Pons (tissue), 1 donor: ENCODE results near the gene CCDC68.
"Not testable (repeated sequence)": the region's sequence is repeated elsewhere in the genome, so short reads cannot be mapped to it uniquely, and the experiment has no call there.

Source experiments
- DNase-seq: peaks from one replicate; pipeline ENCODE4 v3.0.0-alpha.2; 2016; ENCODE audit warnings: low spot score

CCDC68 gene

GRCh38 chr18:54958704-54959625 lies at the start of gene CCDC68:
CCDC68 (minus strand) TSS chr18:54959461; CDS start chr18:54942791, 16,670 bp downstream.
- DNase-seq, result no peak

DNA sequence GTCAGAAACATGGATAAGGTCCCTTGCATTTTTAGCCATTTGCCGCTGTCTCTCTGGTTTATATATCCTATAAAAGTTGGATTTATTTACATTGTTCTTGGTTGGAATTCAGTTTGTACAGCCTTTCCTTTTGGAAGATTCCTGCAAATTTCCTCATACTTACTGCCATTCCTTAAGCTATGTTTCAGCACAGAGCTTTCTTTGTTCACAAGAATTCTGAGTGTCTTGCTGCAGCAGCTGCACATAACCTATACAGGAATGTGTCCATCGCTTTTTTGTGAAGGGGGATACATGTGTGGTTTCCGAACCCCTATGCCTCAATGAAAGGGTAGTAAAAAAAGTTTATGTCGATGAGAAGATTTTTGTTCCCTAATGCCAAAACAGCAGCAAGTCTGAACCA lies 48.3 kb upstream of the CCDC68 start:
- no peak for DNase-seq

DNA sequence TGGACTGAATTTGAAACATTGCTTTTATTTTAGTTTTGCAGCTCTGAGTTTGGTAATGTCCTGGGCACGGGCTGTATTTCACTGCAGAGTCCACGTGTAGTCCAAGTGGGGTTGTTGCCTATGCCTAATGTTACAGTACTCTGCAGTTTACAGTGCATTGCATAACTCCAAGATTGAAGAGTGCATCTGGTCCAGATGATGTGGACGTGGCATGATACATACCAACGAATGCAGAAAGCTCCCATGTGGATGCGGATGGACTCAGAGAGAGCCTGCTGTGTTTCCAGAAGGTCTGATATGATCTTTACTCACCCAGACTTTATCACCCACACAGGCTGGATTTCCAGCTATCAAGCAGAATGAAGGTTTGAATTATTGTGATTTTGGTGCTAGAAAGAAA lies 44.4 kb upstream of the CCDC68 start:
- no peak for DNase-seq

- no peak for DNase-seq
These were observed 43.0 kb upstream of the CCDC68 start for GRCh38 chr18:55002261-55002660.

DNA sequence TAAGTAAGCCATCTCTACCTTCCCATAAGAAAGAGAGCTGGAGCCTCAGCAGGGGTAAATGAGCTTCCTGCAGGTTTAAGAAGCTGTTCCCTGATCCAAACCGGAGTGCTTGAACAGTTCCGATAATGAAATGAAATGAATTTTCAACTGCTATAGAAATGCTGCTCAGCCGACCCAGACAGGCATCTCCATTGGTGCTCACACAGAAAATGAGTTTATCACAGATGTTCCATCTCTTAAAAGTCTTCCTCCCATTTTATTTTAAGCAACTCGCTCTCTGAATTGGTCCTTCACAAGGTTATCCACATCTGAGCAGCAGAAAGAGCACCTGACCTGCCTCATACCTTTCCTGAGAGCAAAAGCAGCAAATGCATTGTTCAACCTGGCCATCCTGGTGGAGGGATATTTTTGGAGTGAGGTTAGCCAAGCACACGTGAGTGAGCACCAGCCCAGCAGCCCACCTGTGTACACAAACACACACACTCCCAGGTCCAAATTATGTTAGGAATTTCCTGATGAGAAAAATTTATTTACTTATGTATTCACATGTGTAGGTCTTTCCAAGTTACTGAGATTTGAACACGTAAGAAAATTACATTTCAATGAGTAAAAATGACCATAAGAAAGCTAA lies 42.2 kb upstream of the CCDC68 start:
- no peak for DNase-seq

GRCh38 chr18:55000529-55000928 lies 41.3 kb upstream of the CCDC68 start:
- no peak for DNase-seq

DNA sequence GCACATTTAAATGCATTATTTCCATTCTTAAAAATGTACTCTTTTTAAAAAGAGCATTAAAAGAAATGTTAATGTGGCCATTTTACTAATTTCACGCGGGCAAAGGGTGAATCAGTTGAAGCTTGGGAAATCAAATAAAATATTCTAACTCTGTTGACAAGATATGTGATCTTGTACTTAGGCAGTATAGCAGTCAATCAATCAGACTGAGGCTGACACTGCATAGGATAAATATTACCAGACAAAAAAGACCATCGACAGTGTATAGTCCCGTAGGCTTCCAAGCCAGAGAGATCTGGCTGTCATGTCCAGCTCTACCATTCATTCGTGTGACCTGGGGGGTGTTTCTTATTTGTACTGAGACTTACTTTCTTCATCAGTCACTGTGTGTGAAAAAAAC lies 39.8 kb upstream of the CCDC68 start:
- no peak for DNase-seq

DNA sequence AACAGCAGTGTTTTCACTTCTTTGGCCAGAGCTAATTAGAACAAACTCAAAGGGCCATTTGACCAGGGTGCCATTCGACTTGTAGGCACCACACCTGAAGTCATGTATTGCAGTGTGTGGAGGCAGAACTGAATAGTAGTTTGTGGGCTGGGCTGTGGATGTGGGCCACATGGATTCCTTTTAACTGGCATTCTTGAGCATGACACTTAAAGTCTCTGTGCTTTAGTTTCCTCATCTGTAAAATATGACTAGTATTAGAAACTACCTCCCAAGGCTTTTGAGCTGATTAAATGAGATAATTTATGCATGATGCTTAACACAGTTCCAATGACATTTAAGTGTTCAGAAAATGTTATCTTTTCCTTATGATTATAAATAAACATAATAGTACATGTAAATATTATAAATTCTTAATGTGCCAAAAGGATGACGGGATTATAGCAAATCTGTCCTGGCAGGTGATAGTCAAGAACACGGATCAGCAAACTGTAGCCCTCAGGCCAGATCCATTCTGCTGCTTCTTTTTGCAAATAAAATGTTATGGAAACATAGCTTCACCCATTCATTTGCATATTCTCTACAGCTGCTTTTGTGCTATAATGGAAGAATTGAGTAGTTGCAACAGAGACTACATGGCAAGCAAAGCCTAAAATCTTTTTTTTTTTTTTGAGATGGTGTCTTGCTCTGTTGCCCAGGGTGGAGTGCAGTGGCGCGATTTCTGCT lies 36.3 kb upstream of the CCDC68 start:
- no peak for DNase-seq

DNA sequence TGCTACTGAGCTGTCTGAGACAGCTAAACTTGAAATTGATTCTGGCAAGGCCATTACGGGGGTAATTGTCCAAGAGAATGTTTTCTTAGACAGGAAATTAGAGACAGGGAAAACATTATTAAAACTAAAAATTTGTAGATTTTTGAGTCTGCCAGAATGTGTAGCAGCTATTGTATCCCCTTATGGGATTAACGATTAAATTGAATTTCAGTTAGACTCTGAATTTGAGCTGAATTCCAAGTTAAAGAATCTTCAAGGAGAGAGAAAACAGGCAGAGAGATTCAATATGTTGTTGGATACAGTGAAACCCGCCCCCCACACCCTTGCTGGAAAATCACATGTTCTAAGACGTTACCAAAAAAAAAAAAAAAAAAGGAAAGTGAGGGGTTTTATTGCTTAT lies 32.7 kb upstream of the CCDC68 start:
- no peak for DNase-seq

GRCh38 chr18:54984908-54985307 lies 25.6 kb upstream of the CCDC68 start:
- no peak for DNase-seq

DNA sequence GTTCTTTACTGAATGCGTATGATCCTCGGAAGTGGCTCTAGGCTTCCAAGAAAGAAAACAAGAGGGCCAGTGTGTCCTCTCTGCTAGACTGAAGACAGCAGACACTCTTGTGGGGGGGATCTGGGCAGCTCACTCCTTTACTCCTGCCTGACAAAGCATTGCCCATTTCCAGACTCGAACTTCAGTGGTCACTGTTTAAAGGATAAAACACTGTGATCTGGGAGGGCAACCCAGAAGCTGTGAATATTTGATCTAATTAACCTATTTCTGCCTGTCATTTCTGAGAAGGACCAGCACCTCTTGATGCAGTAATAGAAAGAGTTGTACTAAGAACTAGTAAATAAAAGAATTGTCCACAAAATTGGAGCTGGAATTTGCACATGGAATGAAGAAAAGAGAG lies 24.5 kb upstream of the CCDC68 start:
- no peak for DNase-seq

DNA sequence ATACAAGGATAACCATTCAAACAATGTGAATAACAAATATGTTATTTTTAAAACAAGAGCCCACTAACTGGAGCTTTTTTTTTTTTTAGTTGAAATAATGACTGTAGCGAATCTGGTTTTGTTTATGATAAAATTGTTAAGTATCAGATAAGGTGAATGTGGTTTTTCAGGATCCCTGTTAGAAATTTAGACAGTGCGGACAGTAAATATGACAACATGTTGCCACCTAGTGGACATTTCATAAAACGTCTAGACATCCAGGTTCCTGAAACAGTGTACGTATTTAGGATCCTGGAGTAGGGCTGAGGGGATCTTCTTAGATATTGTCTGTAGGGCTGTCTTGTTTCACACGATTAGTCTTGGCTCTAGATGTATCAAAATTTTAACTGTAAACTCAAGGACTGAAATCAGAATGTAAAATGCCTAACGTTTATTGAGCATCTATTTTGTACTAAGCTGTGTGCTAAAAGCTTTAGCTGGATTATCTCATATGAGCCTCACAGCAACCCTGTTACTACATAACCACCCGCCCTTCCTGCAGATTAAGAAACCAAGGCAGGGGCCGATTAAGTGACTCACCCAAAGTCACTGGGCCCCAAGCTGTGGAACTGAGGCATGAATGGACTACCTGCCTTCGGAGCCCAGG lies 23.9 kb upstream of the CCDC68 start:
- DNase-seq, result peak; percentile 49

DNA sequence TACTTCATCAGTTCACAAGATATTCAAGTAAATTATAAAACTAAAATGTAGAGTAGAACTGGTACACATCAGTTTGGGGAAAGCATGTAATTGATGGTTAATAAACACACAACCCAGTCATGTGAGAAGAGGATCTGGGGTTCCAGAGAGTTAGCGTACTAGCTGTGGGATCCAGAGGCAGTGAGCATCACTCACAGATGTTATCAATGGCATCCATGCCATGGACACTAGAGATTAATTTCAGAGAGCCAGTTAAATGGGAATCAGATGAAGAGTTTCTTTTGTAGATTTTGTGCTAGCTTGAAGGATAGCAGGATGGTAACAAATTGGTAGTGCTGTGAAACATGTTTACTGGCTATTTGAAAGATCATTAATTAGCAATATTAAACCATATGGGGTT lies 21.8 kb upstream of the CCDC68 start:
- no peak for DNase-seq

DNA sequence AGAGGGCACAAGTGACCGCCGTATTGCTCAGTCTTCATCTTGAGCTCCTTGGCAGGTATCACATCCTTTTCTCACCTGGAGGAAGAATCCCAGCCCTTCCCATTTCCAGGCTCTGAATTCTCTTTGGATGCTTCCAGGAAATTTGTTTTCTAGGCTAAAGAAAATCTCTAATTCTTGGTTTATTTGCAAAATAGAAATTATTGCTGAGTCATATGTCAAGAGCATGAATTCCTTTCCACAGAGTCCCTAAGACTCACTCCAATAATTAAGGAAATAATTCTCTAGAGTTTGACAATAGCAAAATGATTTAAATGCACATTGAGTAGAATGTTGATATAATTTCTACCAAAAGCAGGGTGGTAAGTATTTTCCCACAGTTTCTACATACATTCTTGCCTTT lies 16.3 kb upstream of the CCDC68 start:
- no peak for DNase-seq

- no peak for DNase-seq
These were observed 13.8 kb upstream of the CCDC68 start for GRCh38 chr18:54973046-54973445.

GRCh38 chr18:54968807-54969206 lies 9.5 kb upstream of the CCDC68 start:
- DNase-seq, result no peak

DNA sequence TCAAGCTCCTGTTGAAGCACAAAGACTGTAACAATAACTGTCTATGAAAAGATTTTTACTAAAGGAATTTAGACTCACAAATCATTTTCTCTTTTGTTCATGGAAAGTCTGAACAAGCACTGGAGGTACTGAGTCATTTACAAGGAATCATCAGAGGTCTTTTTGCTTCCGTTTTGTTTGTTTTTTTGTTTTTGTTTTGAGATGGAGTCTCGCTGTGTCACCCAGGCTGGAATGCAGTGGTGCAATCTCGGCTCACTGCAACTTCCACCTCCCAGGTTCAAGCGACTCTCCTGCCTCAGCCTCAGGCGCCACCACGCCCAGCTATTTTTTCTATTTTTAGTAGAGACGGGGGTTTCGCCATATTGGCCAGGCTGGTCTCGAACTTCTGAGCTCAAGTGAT lies 9.0 kb upstream of the CCDC68 start:
- DNase-seq, result not testable (repeated sequence)

DNA sequence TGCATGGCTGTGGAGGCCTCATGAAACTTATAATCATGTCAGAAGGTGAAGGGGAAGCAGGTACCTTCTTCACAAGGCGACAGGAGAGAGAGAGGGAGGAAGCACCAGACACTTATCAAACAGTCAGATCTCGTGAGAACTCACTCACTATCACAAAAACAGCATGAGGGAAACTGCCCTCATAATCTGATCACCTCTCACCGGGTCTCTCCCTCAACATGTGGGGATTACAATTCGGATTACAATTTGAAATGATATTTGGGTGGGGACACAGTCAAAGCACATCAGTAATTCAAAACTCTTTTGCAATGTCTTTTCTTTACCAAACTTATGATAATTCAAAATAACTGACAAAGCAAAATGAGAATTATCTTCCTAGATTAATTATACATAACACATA lies 8.5 kb upstream of the CCDC68 start:
- no peak for DNase-seq

DNA sequence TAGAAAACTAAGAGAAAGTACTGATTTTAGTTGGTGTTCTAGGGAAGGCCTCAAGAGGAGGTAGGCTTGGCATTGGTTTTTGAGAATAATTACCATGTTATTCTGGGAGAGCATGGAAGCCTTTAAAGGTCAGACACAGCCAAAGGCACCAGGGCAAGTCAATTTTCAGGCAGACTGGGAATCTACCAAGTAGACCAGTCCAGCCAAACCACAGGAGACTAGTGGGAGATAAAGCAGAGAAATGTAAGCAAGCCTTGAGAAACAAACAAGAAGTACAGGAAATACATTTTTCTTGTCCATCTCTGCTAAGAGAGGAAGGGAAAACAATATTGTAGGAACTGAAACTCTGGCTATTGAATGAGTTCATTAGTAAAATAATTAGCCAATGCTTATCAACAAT lies 5.5 kb upstream of the CCDC68 start:
- DNase-seq, result no peak

DNA sequence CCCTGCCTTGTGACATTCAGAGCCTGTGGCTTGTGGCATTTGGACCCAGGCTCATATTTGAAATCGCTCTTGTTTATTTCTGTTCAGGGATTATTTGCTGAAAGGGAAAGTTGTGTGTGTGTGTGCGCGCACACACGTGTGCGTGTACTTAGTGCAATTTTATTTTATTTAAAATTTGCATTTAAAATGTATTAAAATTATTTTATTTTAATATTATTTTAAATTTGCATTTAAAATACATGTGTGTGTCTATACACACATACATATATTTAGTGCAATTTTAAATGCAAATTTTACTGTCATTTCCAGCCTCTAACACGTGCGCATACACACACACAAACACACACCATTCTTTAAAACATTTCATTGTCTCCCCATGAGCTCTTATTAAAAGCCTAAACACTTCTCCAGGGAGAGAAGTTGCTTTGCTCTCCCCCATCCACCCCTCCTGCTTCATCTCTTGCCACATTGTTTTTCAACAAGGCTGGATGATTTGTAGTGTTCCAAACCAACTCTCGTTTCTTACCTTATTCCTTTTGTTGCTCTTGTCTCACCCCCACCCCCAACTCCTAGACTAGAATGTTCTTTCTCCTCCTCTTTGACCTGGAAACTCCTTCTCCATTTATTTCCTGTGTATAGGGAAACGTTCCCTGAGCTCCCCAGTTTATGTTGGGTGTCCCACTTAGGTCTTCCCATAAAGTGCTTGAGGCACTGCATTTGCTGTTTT lies 3.8 kb upstream of the CCDC68 start:
- DNase-seq, result no peak

- no peak for DNase-seq
These were observed 2.6 kb upstream of the CCDC68 start for GRCh38 chr18:54961868-54962267.

DNA sequence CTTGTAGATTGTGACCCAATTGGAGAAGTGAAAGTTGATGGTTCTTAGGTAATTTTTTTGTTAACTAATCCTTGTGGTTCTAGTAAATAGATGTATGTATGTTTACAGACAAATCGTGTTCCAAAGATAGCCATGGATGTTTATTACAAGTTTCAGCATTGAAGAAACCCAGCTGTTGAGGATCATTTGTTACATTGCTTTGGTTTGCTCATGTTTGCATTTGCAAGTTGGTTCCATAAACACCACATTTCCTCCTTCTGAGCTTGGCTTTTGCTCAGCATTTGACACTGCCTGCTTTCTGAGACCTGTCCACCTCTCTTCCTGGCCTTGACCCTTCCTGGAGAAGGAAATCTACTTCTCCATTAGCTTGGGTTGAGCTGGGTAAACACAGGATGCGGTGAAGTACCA lies 1.8 kb upstream of the CCDC68 start:
- no peak for DNase-seq
